COLO829 (cell line): ENCODE measurements around the gene NTN1.
"Not testable (repeated sequence)": the region's sequence is repeated elsewhere in the genome, so short reads cannot be mapped to it uniquely, and the experiment has no call there.

Experiments used
- DNase-seq: peaks from one replicate; pipeline ENCODE4 v3.0.0; 2012; ENCODE audit warnings: low spot score

Gene NTN1

GRCh38 chr17:9251273-9251672 is 230.0 kb downstream of the NTN1 start:
- DNase-seq, result no peak

DNA sequence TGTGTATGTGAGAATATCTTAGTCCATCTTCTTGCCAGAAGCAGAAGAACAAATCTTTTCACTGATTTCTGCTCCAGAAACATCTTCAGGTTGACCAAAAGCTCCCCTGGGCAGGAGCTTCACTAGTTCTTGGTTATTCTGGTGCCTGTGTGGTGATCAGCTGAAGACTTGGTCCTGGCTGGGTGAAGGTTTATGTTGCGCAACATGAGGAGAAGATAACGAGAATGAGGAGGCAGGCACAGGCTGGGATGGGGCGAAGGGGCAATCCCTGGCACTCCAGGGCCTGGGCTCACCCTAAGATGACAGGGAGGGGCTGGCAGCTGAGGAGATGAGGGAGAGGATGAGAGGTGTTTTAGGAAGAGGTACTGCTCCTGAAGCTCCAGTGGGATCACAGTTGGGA is 232.0 kb downstream of the NTN1 start:
- DNase-seq, result no peak

- DNase-seq, result no peak
Measured at GRCh38 chr17:9254841-9255240, 233.5 kb downstream of the NTN1 start.

GRCh38 chr17:9255833-9256232 is 234.5 kb downstream of the NTN1 start:
- DNase-seq, result no peak

DNA sequence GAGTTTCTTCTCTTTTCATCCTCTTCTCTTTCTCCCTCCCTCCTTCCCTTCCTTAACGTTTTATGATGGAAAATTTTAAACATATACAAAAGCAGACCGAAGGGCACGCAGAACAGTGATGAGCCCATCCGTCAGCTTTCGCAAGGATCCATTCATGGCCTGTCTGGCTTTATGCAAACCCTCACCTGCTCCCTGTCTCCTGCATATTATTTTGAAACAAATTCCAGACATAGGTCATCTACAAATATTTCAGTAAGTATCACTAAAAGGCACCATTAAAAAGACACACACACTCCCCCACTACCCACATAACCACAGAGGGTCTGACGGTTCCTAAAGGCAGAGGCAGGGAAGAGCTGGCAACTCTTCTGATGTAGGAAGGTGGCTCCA is 235.0 kb downstream of the NTN1 start:
- no peak for DNase-seq

DNA sequence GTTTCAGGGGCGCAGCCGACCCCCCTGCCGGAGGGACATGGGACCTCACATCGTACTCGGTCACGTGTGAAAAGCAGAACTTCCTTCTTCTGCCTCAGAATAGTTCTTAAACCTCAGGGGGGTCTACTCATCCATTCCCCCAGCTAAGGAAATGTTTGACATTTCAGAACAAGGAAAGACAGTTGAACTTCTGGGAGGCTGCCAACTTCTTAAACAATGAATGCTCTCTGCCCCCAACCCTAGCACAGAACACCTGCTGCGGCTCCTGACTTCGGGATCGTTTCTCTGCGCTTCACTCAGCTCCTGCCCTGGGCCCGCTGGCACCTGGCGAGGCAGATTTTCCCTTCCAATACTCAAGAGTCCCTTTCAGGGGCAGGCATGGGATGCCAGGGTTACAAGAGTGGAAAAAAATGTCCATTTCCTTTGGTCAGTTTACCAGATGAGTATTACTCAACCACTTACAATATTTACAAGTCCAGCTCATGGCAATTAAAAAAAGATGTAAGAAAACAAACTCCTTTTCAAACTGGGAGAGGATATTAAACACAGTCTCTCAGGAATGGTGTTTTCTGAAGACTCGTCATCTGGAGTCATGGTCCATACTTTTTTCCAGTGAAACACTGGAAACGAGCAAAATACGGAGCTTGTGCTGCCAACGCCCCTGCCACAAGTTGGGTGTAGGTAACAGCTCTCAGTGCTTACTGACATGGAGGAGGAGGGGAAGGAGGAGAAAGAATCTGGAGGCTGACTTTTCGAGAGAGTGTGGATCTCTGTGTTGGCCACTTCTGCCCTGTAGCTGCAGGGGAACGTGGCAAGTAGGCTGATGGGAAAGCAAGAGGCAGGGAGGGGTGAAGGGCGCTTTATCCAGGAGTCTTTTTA is 235.7 kb downstream of the NTN1 start:
- no peak for DNase-seq

GRCh38 chr17:9257630-9257965 is 236.3 kb downstream of the NTN1 start:
- not testable (repeated sequence) for DNase-seq

DNA sequence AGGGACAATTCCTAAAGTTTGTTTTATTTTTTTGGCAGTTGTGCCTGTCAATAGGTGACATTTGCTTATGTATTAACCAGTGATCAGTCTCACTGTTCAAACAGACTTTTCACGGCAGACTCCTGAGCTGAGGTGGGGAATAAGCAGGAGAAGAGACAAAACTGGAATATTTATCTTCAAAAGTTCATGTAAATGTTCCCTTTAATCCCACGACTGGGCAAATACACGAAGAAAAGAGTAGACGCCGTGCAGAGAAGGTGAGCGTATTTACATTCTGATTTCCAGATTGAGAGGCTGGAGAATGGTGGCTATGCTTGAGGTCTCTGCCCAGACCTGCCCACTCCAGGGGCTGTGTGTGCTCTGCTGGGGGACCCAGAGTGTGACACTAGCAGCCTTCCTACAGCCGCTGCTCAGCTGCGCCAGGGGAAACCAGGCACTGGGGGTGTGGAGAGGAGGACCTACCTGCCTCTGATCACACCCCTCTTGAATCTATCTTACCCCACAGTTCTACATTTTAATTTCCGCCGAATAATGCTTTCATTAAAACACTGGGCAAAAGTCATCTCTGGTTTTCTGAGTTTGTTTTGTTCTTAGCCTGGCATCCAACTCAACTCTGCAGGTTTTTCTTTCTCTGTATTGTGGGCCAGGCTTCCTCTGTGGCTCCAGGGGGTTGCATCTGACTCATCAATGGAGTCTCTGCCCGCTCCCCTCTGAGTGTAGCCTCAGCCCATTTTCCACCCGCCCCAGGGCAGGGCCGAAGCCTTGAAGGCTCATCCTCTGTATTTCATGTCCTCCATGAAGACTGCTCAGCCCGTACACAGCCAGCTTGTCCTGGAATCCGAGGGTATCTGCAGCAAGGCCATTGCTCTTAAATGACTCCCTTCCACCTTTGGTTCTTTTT is 237.1 kb downstream of the NTN1 start:
- DNase-seq, result peak; percentile 36

GRCh38 chr17:9259419-9259818 is 238.1 kb downstream of the NTN1 start:
- DNase-seq, result no peak

GRCh38 chr17:9261081-9262012 is 240.0 kb downstream of the NTN1 start:
- no peak for DNase-seq

DNA sequence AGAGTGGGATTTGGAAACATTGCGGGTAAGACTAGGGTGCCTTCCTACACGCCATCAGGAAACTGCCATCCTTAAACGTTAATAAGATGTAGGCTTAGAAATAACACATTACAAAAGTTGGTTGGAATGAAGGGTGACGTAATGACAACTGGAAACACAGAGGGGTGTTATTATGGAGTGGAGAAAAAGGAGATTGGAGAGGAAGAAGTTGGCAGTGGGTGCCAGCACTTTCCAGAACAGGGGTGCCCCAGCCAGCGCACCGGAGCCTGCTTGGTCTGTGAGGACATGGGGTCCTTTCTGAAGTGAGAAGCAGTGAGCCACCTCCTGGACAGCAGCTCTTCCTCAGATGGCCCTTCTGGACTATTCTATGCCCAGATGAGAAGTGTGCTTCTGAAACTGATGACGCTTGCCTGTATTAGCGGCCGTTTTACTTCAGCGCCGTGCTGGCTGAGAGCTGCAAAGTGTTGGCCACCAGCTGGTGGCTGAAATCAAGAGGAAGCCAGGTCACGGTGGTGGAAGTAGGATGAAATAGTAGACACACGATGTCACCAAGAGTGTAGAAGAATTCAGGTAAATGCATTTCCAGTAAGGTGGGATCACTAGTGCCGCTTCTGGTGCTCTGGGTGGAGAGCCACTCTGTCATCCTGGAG is 244.8 kb downstream of the NTN1 start:
- no peak for DNase-seq

DNA sequence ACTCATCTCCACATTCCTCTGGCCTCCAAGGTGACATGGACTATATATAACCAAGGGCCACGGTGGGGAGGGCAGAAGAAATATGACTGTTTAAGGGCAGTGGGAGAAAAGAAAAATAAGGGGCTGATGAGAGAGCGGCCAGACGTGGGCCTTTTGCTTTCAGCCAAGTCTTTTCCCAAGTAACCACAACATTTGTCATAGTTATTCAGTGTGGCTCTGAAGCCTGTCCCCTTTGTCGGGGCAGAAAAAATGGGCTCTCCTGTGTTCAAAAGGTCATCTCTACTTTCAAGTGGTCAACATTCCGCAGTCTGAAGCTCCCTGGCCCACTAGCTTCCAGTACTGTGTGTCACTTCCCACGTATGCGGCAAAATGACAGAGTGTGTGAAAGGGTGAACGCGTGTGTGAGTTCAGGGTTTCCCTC is 245.4 kb downstream of the NTN1 start:
- DNase-seq, result no peak

DNA sequence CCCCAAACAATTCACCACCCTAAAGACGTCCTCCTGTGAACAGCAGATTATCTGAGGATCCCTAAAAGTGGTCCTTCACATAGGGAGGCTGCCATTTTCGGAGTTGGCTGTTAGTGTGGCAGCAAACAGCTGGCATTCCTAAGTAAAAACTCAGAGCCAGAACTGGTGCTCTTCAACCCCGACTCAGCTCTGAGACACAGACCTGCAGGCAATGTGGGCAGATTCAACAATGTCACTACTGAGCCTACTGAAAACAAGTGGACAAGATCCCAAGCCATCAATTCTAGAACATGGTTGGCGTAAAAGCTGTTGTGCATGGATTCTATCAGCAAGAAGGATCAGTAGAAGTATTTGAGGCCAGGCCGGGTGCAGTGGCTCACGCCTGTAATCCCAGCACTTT is 247.2 kb downstream of the NTN1 start:
- DNase-seq, result no peak

- DNase-seq, result no peak
Measured at GRCh38 chr17:9269350-9270035, 248.2 kb downstream of the NTN1 start.

DNA sequence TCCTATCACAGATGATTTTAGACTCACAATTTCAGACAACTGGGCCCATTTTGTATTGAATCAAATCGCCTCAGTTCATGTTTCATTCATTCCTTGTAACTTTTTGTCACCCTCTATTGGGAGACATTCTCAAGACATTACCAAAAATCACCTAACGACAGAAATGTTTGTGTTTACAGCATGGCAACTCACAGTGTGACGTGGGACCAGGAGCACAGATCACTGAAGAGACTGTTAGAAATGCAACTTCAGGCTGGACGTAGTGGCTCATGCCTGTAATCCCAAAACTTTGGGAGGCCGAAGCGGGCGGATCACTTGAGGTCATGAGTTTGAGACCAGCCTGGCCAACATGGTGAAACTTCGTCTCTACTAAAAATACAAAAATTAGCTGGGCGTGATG is 249.6 kb downstream of the NTN1 start:
- DNase-seq, result no peak

DNA sequence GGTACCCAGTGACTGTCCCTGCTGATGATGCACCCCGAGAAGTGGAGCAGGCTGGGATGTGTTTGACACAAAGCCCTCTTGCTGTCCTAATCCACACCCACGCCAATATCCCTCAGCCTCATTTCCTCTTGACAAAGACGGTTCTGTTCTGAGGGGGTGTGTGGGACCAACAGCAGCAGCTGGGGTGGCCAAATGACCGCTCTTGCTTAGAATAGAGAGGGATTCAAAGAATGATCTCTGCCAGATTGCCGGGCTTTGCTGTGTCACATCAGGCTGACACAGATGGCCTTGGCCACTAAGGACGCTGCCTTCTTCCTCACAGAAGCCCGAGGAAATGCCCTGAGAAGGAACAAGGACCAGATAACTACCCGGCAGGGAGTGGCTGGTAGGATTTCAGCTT is 250.7 kb downstream of the NTN1 start:
- peak; percentile 42 for DNase-seq

DNA sequence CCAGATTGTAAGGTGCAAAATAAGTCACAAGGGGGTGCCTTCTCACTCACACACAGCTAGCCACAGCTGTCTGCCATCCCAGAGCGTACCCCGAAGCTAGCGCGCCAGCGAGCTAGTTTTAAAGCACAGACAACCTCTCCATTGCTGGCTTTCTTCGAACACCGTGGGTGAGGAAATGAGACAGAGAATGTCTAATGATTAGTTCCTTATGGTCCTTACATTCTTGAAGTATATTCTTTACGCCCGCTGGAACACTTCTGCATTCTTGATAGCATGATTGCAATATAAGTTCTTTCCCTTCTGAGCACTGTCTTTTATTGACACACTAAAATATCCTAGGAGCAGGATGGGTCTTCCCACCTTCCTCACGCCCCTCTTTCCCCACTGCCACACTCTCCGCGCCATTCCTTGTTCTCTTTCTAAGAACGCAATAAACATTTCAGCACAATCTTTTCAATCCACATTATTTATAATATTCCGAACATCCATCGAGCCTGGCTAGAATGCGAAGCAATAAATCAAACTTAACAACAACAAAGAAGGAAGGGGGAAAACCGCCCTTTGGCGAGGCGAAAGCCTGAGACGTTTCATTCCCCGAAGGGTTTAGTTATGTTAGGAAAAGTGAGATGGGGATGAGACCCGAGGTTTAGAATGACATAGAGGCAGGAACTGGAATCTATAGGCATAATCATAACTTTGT is 251.3 kb downstream of the NTN1 start:
- DNase-seq, result no peak

DNA sequence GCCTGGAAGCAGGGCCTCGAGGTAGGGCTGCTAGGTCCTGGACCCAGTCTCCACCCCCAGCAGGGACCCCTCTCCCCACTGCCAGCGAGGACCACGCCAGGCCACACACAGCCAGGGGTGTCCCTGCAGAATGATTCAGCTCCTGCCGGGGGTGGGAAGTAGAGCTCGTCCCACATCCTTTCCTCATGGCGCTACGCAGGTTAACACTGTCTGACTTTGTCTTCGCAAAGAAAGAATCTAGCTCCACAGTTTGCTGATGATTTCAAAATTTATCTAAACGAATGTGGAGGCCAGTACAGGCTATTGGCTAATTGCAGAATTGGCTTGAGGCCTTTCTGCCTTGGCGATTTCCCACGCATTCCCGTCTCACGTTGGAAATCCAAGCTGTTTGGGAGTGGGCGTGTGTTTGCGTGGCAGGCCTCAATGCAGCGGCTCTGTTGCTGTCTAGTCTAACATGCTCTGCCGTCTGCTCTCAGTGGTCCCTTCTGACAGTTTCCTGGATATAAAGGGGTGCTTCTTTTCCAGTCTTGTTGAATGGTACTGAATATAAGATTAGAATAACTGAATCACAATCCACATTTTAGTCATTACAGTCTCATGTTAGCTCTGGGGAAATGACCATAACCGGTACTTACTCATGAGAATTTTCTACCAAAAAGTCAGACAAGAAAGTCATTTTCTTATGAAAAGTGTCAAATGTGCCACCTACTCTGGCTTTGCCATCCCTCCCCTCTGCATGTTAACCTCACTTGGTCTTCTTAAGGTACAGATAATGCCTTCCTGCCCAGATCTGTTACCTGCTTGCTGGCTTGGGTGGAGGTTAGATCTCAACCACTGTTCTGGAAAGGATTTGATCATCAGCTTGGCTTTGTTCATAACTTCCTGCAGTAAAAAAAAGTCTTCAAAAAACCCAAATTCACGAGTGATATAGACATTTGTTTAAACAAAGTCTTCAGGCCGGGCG is 252.4 kb downstream of the NTN1 start:
- DNase-seq, result no peak

- no peak for DNase-seq
Measured at GRCh38 chr17:9274973-9275372, 253.7 kb downstream of the NTN1 start.
